ENCODE data around the gene GAS2L3.

The GAS2L3 gene

DNA sequence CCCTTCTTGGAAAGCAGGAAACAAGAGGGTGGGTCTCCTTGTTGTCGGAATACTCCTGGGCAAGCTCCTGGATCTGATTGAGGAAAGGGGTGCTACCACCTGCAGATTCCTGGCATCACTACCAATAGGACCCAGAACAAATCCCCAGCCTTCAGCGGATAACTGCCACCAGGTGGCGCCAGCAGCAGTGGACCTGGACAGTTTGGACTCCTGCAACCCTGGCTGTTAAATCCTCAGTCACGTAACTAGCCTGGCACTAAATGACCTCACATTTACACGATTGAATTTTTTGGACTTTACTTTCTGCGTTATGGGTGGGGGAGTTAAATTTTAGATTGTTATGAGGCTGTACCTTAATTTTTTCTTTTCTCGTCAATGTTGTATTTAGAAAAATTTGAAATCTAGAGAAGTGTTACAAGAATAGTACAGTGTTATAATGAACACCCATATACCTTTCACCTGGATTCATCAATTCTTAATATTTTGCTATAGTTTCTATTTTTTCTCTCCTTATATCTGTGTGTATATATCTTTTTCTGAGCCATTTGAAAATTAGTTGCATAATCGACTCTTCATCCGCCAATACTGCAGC, 95.6 kb downstream of the GAS2L3 start:
- DNase-seq: peak; percentile 20

DNA sequence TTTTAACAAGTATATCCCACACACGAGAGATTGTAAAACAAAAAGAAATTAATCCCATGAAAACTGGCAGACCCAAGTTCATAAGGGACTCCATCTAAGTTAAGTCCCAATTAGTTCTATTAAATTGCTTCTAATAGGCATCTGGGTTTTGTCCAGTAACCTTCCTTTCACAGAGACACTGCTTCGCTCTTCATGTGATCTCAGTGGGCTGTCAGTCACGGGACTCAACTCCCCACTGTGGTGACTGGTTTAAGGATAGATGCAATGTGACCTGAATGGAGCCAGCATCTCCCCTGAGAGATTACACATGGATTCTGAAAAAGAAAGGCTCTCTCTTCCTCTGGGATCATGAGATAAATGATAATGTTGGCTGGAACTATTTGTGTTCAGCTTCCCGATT, 96.4 kb downstream of the GAS2L3 start:
- DNase-seq: no peak

DNA sequence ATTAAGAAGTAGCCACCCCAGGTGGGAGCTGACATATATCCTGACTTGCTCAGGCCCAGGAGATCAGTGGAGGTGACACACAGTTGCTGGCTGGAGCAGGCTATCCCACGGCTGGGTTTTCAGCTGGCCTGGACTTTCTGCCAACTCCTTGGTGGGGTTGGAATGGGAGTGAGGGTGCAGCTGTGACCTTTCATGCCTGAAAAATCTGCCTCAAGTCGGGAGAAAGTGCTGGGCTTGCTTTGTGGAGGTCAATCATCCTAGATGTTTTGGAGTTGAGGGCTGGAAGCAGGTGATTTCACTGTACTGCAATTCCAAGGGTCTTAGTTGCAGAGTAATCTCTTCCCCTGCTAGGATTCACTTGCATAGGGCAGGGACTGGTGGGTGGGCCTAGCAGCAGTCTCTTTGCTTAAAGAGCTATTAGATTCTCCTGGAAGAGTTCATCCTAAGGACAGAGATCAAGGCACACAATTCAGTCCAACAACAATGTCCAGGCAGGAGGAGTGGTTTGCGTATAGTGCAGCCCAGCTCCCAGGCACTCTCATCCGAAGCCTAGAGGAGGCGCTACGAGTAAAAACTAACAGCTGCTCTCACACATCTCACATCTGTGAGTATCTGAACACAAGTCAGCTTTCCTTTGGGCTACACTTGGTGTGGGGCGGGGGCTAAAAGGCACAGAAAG, 98.1 kb downstream of the GAS2L3 start:
- no peak for DNase-seq

DNA sequence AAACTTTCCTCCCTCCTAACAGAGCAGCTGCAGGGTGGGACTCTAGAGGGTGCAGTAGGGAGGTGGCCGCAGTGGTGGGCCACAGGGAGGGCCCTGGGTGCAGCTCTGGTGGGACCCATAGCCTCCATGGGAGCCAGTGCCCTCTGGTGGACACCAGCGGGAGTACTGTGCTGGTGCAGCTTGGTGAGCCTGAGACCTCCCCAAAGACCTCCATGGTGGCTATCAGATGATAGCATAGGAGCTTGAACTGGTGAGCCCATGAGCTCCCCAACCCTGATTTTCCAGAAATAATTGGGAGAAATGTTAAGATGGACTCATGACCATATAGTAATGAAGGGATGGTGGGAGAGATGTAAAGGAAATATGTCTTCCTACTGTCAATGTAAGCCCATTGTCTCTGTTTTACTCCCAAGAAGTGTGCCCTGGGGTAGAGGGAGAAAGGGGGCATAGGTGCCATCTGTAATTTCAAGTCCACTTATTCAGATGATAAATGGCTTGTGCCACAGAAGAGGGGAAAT, 98.7 kb downstream of the GAS2L3 start:
- DNase-seq: no peak

DNA sequence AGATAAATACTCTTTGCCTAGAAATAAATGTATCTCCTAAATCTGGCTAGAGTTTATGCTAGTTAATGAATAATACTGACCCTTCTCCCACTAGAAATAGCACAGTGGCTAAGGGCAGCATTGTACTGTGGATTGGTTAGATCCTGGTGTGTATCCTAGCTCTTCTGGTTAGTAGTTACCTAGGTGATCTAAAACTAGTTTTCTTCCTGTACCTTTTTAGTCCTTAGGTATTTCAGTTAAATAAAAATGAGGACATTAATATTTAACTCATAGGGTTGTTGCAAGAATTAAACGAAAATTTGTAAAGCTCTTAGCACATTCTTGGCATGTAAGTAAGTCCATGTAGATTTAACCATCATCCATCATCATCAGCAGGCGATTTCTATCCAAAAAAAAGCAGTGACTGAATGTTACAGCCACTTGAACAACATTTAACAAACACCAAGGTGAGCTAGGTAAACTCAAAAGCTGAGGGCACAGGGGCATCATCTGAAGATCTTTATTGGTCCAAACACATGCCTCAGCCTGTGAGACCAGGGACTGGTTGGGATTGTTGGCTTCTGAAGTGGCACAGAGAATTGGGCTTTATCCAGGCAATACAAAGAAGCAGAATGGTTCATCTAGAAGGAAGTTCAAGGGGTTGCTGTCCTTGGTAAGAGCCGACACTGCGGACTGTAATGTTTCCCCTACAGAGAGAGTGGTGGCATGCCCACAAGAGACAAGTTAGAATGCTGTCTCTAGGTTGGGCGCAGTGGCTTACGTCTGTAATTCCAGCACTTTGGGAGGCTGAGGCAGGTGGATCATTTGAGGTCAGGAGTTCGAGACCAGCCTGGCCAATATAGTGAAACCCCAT, 100.8 kb downstream of the GAS2L3 start:
- no peak for DNase-seq
